ENCODE data around the gene BIN2.
A peak's percentile ranks its signal among the peaks of the same experiment; 100 is the strongest.
"Not testable (repeated sequence)": the region's sequence is repeated elsewhere in the genome, so short reads cannot be mapped to it uniquely, and the experiment has no call there.

The BIN2 gene

DNA sequence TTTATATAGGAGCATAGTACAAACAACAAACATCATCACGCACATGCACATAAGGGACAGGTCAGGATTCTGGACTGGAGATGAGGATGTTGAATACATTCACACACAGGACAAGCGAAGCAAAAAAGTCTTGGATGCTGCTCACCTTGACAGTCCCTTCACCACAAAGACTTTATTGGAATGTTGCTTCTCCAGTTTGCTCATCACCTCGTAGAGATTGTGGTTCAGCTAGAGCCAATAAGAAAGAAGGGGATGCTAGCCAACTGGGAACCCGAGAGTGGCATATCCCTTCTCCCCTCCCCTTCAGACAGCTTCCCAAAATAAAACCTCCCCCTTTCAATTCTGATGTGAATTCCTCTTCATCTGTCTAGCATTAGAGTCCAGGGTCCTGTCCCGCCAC lies 28.3 kb downstream of the BIN2 start:
- Histone ChIP-seq H3K9me3 (ENCODE audit: control insufficient read depth, insufficient read depth, low read length) (no peaks in the 10 kb centered on the region), H3K4me1 (ENCODE audit: control insufficient read depth, insufficient read depth, low read length) (no peaks in the 10 kb centered on the region), H3K27me3 (ENCODE audit: control insufficient read depth, insufficient read depth, low read length) (no peaks in the 10 kb centered on the region), H3K9ac (ENCODE audit: low read depth, low read length) (no peak overlapping the region), H3K4me3 (ENCODE audit: low read depth, low read length) (no peak overlapping the region), H3K36me3 (ENCODE audit: control insufficient read depth, insufficient read depth, low read length) (no peaks in the 10 kb centered on the region)

DNA sequence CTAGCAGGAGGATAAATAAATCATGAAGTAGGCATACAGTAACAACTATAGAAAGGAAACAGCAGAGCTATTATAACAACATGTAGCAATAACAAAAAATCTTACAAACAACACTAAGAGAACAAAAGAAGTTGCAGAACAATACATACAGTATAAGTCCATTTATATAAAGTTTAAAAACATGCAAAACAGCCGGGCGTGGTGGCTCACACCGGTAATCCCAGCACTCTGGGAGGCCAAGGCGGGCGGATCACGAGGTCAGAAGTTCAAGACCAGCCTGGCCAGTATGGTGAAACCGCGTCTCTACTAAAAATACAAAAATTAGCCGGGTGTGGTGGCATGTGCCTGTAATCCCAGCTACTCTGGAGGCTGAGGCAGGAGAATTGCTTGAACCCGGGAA lies 29.9 kb downstream of the BIN2 start:
- not testable (repeated sequence) for H3K9me3 ChIP-seq (ENCODE audit: control insufficient read depth, insufficient read depth, low read length); H3K9ac ChIP-seq (ENCODE audit: low read depth, low read length); H3K36me3 ChIP-seq (ENCODE audit: control insufficient read depth, insufficient read depth, low read length); H3K4me3 ChIP-seq (ENCODE audit: low read depth, low read length); H3K4me1 ChIP-seq (ENCODE audit: control insufficient read depth, insufficient read depth, low read length); H3K27me3 ChIP-seq (ENCODE audit: control insufficient read depth, insufficient read depth, low read length)

DNA sequence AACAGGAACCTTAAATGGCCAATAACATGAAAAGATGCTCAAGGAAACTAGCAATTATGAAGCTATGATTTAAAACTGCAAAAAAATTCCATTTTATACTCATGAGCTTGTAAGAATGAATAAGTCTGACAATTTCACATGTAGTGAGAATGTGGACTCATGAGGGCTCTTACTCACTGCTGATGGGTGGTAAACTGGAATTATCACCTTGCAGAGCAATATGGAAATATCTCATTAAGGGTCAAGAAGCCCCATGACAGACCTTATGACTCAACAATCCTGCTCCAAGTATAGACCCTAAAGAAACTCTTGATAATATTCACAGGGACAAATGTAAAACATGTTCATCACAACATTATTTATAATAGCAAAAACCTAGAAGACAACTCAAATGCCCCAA lies 30.3 kb downstream of the BIN2 start:
- Histone ChIP-seq H3K9ac (ENCODE audit: low read depth, low read length) (no peak overlapping the region), H3K36me3 (ENCODE audit: control insufficient read depth, insufficient read depth, low read length) (no peaks in the 10 kb centered on the region), H3K4me3 (ENCODE audit: low read depth, low read length) (no peak overlapping the region), H3K4me1 (ENCODE audit: control insufficient read depth, insufficient read depth, low read length) (no peaks in the 10 kb centered on the region), H3K9me3 (ENCODE audit: control insufficient read depth, insufficient read depth, low read length) (no peaks in the 10 kb centered on the region), H3K27me3 (ENCODE audit: control insufficient read depth, insufficient read depth, low read length) (no peaks in the 10 kb centered on the region)

DNA sequence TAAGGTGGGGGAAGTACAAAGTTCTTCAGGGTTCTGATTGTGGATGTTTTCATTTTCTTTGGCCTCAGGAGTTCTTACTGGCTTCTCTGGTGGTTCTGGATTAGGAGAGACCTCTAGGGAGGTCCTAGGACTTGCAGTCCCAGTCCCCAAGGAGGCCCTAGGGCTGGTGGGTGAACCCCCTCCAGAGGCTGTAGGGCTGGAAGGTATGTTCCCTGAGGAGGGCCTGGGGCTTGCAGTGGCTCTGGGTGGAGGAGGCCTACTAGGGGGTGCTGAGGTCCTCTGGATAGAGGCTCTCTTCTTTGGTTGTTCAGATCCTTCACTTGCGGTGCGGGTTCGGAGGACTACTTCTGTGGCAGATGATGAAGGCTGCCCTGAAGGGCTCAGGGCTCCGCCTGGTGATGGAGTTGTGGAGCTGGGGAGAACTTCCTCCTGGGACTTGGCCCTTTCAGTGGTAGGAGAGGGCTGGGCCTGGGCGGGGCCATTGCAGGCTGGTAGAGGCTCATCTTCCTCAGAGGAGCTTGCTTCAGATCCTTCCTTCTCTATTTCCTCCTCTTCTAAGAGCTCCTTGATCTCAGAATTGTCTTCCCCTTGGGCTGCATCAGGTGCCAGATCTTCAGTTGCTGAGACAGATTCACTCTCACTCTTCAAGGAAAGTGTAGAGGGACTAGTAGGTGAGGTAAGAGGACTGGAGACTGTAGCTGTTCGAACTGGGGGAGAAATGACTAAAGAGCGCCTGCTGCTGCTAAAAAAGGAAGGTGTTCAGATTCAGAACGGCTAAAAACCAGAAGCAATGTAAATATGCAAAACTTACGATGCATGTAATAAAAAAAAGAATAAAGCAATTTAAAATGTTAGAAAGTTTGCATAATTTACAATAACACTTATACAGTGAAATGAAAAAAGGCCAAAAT lies 32.1 kb downstream of the BIN2 start:
- H3K36me3 ChIP-seq (ENCODE audit: control insufficient read depth, insufficient read depth, low read length); H3K27me3 ChIP-seq (ENCODE audit: control insufficient read depth, insufficient read depth, low read length); H3K9ac ChIP-seq (ENCODE audit: low read depth, low read length); H3K4me3 ChIP-seq (ENCODE audit: low read depth, low read length); H3K9me3 ChIP-seq (ENCODE audit: control insufficient read depth, insufficient read depth, low read length); H3K4me1 ChIP-seq (ENCODE audit: control insufficient read depth, insufficient read depth, low read length): not testable (repeated sequence)

DNA sequence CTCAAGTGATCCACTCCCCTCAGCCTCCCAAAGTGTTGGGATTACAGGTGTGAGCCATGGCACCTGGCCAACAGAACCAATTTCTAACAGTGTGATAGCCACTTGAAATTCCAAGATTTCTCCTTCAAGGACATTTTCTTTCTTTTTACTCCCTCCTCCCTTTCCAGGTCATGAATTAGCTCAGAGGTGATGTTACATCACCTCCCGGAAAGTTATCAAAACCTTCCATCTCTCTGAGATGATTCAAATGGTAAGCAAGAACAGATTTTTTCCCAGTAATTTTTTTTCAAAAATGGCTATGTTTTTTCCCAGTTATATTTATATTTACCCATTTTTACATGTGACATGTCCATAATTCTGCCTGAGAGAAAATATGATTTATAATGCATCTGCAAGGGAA lies 38.1 kb downstream of the BIN2 start:
- H3K27me3 ChIP-seq (ENCODE audit: control insufficient read depth, insufficient read depth, low read length): no peaks in the 10 kb centered on the region

DNA sequence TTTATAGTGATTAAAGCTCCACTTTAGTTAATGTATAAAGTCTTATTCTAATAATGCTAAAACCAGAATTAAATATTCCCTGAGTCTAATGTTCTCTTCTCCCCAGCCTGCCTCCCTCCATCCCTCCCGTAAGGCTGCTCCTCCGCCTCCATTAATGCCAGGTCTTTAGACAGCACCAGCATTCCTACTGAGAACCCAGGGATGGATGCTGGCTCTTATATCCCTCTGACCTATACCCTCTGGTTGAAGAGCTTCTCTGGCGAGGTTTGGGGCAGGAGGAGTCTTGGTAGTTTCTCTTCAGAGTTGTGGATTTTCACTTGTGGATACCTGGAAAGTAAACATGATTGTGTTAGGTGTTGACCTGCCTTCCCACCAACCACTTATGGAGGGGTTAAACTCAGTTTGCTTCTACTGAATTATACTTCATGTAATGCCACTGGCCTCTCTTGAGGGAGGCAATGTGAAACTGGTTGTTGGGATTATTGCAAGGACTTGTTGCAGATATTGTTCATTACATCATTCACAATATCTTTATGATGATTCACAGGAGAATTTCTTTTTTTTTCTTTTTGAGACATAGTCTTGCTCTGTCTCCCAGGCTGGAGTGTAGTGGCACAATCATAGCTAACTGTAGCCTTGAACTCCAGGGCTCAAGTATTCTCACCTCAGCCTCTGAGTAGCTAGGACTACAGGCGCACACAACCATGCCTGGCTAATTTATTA lies 42.6 kb downstream of the BIN2 start:
- no peak overlapping the region for H3K9ac ChIP-seq (ENCODE audit: low read depth, low read length)
- H3K4me1 ChIP-seq (ENCODE audit: control insufficient read depth, insufficient read depth, low read length): no peaks in the 10 kb centered on the region
- no peaks in the 10 kb centered on the region for H3K36me3 ChIP-seq (ENCODE audit: control insufficient read depth, insufficient read depth, low read length)
- H3K27me3 ChIP-seq (ENCODE audit: control insufficient read depth, insufficient read depth, low read length): no peaks in the 10 kb centered on the region
- H3K4me3 ChIP-seq (ENCODE audit: low read depth, low read length): no peak overlapping the region
- H3K9me3 ChIP-seq (ENCODE audit: control insufficient read depth, insufficient read depth, low read length): no peaks in the 10 kb centered on the region

More for the DNA sequence above, 38.1 kb downstream of the BIN2 start:
- H3K36me3 ChIP-seq (ENCODE audit: control insufficient read depth, insufficient read depth, low read length): no peaks in the 10 kb centered on the region
- H3K9ac ChIP-seq (ENCODE audit: low read depth, low read length): no peak overlapping the region
- no peaks in the 10 kb centered on the region for H3K9me3 ChIP-seq (ENCODE audit: control insufficient read depth, insufficient read depth, low read length)
- no peak overlapping the region for H3K4me3 ChIP-seq (ENCODE audit: low read depth, low read length)
- no peaks in the 10 kb centered on the region for H3K4me1 ChIP-seq (ENCODE audit: control insufficient read depth, insufficient read depth, low read length)

DNA sequence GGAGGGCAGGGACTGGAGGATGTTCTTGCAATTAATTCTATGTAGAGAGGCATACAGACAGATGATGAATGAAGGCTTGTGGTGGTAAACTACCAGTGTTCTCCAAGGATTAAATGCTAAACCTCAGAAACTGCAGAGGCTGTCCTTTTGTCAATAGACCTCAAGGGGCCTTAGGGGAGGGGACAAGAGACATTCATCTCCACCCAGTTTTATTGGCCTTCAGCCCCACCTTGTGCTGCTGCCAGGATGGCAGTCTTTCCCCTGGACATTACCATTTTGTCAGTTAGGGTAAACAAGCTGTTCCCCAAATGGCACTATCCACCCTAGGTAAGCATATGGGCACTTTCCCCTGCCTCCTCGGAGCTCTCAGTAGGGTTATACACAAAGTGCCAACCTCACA lies 48.9 kb downstream of the BIN2 start:
- Histone ChIP-seq H3K4me1 (ENCODE audit: control insufficient read depth, insufficient read depth, low read length) (no peaks in the 10 kb centered on the region), H3K36me3 (ENCODE audit: control insufficient read depth, insufficient read depth, low read length) (no peaks in the 10 kb centered on the region), H3K9ac (ENCODE audit: low read depth, low read length) (no peak overlapping the region), H3K27me3 (ENCODE audit: control insufficient read depth, insufficient read depth, low read length) (peaks cover 10% of the 10 kb centered on the region), H3K4me3 (ENCODE audit: low read depth, low read length) (no peak overlapping the region), H3K9me3 (ENCODE audit: control insufficient read depth, insufficient read depth, low read length) (no peaks in the 10 kb centered on the region)

DNA sequence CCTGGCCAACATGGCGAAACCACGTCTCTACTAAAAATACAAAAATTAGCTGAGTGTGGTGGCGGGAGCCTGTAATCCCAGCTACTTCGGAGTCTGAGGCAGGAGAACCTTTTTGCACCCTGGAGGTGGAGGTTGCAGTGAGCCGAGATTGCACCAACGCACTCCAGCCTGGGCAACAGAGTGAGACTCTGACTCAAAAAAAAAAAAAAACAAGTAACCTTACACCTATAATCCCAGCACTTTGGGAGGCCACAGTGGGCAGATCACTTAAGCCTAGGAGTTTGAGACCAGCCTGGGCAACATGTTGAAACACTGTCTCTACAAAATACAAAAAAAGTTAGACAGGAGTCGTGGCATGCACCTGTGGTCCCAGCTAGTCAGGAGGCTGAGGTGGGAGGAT lies 51.2 kb downstream of the BIN2 start:
- H3K27me3 ChIP-seq (ENCODE audit: control insufficient read depth, insufficient read depth, low read length): peaks cover 15% of the 10 kb centered on the region
- not testable (repeated sequence) for H3K36me3 ChIP-seq (ENCODE audit: control insufficient read depth, insufficient read depth, low read length); H3K4me3 ChIP-seq (ENCODE audit: low read depth, low read length); H3K4me1 ChIP-seq (ENCODE audit: control insufficient read depth, insufficient read depth, low read length); H3K9ac ChIP-seq (ENCODE audit: low read depth, low read length); H3K9me3 ChIP-seq (ENCODE audit: control insufficient read depth, insufficient read depth, low read length)

DNA sequence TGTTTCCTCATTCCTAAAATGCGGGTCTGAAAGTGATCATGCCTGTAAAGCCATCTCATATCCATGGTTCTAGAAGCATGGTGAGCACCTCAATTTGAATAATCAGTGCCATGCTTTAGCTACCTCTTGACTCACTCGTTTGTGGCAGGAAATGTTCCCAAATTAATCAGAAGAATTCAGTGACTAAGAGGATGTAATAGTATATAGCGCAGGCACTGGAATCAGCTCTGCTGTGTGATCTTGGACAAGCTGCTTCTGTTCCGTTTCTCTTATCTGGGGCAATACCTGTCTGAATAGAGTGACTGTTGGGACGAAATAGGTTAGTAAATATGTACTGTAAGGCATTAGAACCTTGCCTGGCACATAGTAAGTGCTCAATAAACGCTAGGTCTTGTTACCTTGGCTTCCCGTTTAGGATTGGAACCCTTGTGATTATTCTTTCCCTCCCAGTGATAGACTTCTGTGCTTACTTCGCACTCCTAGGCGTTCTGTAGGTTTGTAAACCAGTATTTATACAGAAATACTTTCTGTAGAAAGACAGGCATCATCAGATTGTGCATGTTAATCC lies 52.9 kb downstream of the BIN2 start:
- Histone ChIP-seq H3K27me3 (ENCODE audit: control insufficient read depth, insufficient read depth, low read length) (peaks cover 15% of the 10 kb centered on the region), H3K4me1 (ENCODE audit: control insufficient read depth, insufficient read depth, low read length) (peaks cover 6% of the 10 kb centered on the region), H3K4me3 (ENCODE audit: low read depth, low read length) (peak overlapping the region; percentile 63), H3K9ac (ENCODE audit: low read depth, low read length) (no peak overlapping the region), H3K9me3 (ENCODE audit: control insufficient read depth, insufficient read depth, low read length) (no peaks in the 10 kb centered on the region), H3K36me3 (ENCODE audit: control insufficient read depth, insufficient read depth, low read length) (no peaks in the 10 kb centered on the region)

DNA sequence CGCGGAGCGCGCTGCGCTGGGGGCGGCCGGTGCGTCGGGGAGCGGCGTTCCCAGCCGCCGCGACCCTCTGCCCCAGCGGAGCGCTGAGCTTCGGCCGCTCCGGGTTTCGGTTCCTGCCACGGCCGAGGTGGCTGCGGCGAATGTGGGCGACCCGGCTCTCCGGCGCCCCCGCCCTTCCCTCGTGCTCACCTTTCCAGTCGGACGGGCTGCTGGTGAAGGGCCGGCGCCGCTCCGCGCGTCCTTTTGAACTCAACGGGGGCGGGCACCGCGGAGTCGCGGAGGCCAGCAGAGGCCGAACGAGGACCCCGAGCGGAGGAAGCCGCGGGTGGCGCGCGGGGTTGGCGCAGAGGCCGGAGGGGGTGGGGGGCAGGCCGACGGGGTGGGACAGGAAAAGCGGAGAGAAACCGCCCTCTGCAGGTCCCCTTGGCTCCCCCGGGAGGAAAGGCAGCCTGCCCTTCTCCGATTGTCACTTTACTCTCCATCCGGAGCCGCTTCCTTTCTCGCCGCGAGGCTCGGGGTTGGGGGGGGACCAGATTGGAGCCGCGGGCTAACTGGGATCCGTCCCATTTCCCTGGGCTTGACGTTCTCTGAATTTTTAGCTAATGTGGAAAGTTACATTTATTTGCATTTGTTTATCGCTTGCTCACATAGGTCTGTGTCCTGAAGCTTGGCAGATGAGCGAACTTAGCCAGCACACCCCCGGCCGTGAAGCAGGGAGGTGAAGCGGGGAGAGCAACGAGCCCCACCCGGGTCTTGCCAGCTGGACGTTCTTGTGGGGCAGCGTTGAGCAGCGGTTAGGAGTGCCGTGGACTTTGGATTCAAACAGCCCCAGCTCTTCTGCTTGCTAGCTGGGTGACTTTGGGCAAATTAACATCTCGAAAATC lies 53.7 kb downstream of the BIN2 start, which contains the start of gene SMAGP:
Gene SMAGP, minus strand, starts transcription at position 349 of the 884 bp plus-strand sequence. CDS start 1,137 bp downstream, outside the sequence.
- peak within 1 kb of the TSS; percentile 63 for H3K4me3 ChIP-seq (ENCODE audit: low read depth, low read length)
- H3K4me1 ChIP-seq (ENCODE audit: control insufficient read depth, insufficient read depth, low read length): peaks cover 8% of the 10 kb centered on the region
- no peaks in the 10 kb centered on the region for H3K9me3 ChIP-seq (ENCODE audit: control insufficient read depth, insufficient read depth, low read length)
- peaks cover 15% of the 10 kb centered on the region for H3K27me3 ChIP-seq (ENCODE audit: control insufficient read depth, insufficient read depth, low read length)
- no peaks in the 10 kb centered on the region for H3K36me3 ChIP-seq (ENCODE audit: control insufficient read depth, insufficient read depth, low read length)
- H3K9ac ChIP-seq (ENCODE audit: low read depth, low read length): peak within 1 kb of the TSS; percentile 72

All from iPS-15b (cell line).